Gastrocnemius medialis (tissue), 4 donors: ENCODE measurements around the gene TECPR2. TPM values are rescaled to one million over a fixed set of nuclear protein-coding genes. Genes with fewer than 3 reads are reported as not detected.
A peak's percentile ranks its signal among the peaks of the same experiment; 100 is the strongest.
"Not testable (repeated sequence)": the region's sequence is repeated elsewhere in the genome, so short reads cannot be mapped to it uniquely, and the experiment has no call there.

Source experiments
- ATAC-seq, 2 donors: fragments of 150-250 bp; one replicate each; pipeline ENCODE4 v1.9.1; 2016
- DNase-seq, 2 donors: peaks; one replicate each; pipeline ENCODE4 v3.0.0-alpha.2; 2019
- H3K27ac ChIP-seq, 4 donors: fragments of 200-600 bp; sonication (generic); 1 replicate in 1 of 4; 2 replicates in 3 of 4; pipeline ENCODE4 v1.5.1; 2016 to 2018; ENCODE audit warnings: mild to moderate bottlenecking in 2 of 4, moderate library complexity in 1 of 4
- H3K27me3 ChIP-seq, 3 donors: fragments of 200-600 bp; sonication (generic) in 2 of 3; 1 replicate in 1 of 3; 2 replicates in 2 of 3; pipeline versions ENCODE4 v1.5.1 to v1.6.0; 2016 to 2019; ENCODE audit warnings: mild to moderate bottlenecking in 1 of 3, moderate library complexity in 1 of 3
- H3K36me3 ChIP-seq, 2 donors: fragments of 200-600 bp; sonication (generic) in 1 of 2; one replicate each; pipeline ENCODE4 v1.5.1; 2017 to 2018
- H3K4me1 ChIP-seq, 2 donors: fragments of 200-600 bp; sonication (generic) in 1 of 2; one replicate each; pipeline ENCODE4 v1.5.1; 2016 to 2017; ENCODE audit warnings: mild to moderate bottlenecking in 2 of 2
- H3K4me3 ChIP-seq, 4 donors: fragments of 200-600 bp; sonication (generic) in 3 of 4; 1 replicate in 1 of 4; 2 replicates in 3 of 4; pipeline ENCODE4 v1.5.1; 2016 to 2019; ENCODE audit warnings: mild to moderate bottlenecking in 2 of 4
- H3K9me3 ChIP-seq, 3 donors: fragments of 200-600 bp; sonication (generic) in 2 of 3; 1 replicate in 1 of 3; 2 replicates in 2 of 3; pipeline ENCODE4 v1.5.1; 2016 to 2019
- POLR2A ChIP-seq, 2 donors: fragments of 450-650 bp; IDR thresholded peaks; one replicate each; pipeline ENCODE4 v1.6.1; 2017; ENCODE audit warnings: antibody characterized with exemption in 2 of 2, mild to moderate bottlenecking in 2 of 2, moderate library complexity in 2 of 2
- in situ Hi-C, 4 donors: fragments of 200-750 bp; cut with MboI; loops; one replicate each; pipeline versions ENCODE4 v1.15.0 to v1.8.0; 2017; ENCODE audit warnings: low sequenced_read_pairs in 4 of 4
- intact Hi-C: fragments of 100-400 bp; cut with DNase I; formaldehyde crosslinking; loops from one replicate; pipeline ENCODE4 v1.15.1; 2023; ENCODE audit warnings: low total_unique reads
- total RNA-seq, 4 donors: library from RNA; depleted of rRNA; stranded (reverse); fragments of >200 nt; gene quantifications; one replicate each; pipeline versions ENCODE4 v1.1.0 to v1.2.3, GENCODE V29; 2016
- TF ChIP-seq, protein P1 (sequence below), 5 experiments: fragments of 450-650 bp in 3 of 5; fragments of 200-600 bp in 2 of 5; sonication (generic) in 2 of 5; IDR thresholded peaks in 4 of 5; conservative IDR thresholded peaks in 1 of 5; 1 replicate in 4 of 5; 2 replicates in 1 of 5; pipeline ENCODE4 v1.5.1; 2016 to 2019; ENCODE audit warnings: antibody characterized with exemption in 5 of 5, mild to moderate bottlenecking in 3 of 5, moderate library complexity in 3 of 5

The TECPR2 gene
- total RNA-seq, 4 donors from 2014 or later = 10.0 to 45.0 (median 20.2) TPM

DNA sequence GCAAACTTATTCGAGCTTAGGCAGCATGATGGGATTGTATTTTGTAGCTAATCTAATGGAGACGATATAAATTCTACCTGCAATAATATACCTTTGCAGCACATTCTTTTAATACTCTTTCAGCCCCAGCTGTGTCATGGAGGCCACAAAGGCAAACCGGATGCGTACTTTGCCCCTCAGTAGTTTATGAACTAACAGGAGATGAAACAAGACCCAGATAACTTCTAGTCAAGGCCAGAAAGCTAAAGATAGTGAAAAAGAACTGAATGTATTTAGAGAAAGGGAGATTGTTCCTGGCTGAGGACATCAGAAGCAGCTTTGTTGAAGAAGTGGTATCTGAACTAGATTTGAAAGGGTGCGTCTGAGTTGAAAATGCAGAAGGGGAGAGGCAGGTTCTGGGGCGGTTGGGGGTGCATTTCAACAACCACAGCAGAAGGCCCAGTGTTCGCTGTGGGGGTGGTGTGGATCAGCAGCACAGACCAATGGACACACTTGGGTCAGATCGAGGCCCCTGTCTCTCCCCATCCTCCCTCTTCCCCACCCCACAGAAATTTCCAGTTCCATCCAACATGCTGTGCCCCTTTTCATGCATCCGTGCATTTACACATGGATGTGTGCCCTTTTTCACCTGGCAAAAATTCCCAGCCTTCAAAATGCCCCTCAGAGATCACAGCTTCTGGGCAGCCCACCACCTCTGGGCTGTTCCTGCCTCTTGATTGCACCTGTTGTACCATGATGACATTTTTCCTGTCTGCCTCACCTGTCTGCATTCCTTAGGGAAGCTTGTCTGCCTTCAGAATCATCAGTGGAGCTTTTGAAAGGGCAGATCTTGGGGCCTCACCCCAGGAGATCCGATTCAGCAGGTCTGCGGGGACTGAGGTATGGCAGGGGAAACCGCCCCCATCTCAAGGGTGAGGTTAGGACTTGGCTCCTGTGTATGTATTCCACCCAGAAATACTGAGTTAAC lies 41.0 kb upstream of the TECPR2 start:
- Histone ChIP-seq H3K27ac (peak overlapping the region in 1 of 4 donors; percentile 97), H3K36me3 (peaks cover 0 to 13% of the 10 kb centered on the region in 2 donors), H3K4me1 (peaks cover 29 to 42% of the 10 kb centered on the region in 2 donors), H3K27me3 (no peaks in the 10 kb centered on the region), H3K9me3 (no peaks in the 10 kb centered on the region), H3K4me3 (no peak overlapping the region)
- DNase-seq (no peak), ATAC-seq (no peak)
- no peak for TF ChIP-seq POLR2A (IDR thresholded peaks at IDR 0.05)
- TF ChIP-seq, protein P1, sequence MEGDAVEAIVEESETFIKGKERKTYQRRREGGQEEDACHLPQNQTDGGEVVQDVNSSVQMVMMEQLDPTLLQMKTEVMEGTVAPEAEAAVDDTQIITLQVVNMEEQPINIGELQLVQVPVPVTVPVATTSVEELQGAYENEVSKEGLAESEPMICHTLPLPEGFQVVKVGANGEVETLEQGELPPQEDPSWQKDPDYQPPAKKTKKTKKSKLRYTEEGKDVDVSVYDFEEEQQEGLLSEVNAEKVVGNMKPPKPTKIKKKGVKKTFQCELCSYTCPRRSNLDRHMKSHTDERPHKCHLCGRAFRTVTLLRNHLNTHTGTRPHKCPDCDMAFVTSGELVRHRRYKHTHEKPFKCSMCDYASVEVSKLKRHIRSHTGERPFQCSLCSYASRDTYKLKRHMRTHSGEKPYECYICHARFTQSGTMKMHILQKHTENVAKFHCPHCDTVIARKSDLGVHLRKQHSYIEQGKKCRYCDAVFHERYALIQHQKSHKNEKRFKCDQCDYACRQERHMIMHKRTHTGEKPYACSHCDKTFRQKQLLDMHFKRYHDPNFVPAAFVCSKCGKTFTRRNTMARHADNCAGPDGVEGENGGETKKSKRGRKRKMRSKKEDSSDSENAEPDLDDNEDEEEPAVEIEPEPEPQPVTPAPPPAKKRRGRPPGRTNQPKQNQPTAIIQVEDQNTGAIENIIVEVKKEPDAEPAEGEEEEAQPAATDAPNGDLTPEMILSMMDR (IDR thresholded peaks at IDR 0.05 in 4 of 5, conservative IDR thresholded peaks at IDR 0.05 in 1 of 5) = no peak
- intact Hi-C loops = no loop called here
- in situ Hi-C loops = loop anchor here in 1 of 4 donors (25.0 kb wide), 3 partner anchors 184 to 559 kb away; partner anchors contain the start of genes ANKRD9, PPP2R5C and WDR20

- H3K27ac ChIP-seq = peak overlapping the region; percentile 46 to 71 (median 66)
- peaks cover 25 to 33% of the 10 kb centered on the region in 2 donors for H3K4me1 ChIP-seq
- DNase-seq = peak; percentile 48 to 83
- intact Hi-C loops (no loop called here), in situ Hi-C loops (loop anchor here in 1 of 4 donors (25.0 kb wide), 3 partner anchors 186 to 561 kb away; partner anchors contain the start of genes ANKRD9, PPP2R5C and WDR20)
- H3K4me3 ChIP-seq = no peak overlapping the region
- peaks cover 0 to 13% of the 10 kb centered on the region in 2 donors for H3K36me3 ChIP-seq
- peak; percentile 35 to 38 for ATAC-seq
- H3K9me3 ChIP-seq = no peaks in the 10 kb centered on the region
- no peak for TF ChIP-seq POLR2A (IDR thresholded peaks at IDR 0.05)
- TF ChIP-seq, protein P1 (IDR thresholded peaks at IDR 0.05 in 4 of 5, conservative IDR thresholded peaks at IDR 0.05 in 1 of 5) = peak; percentile 12 to 59 (median 40)
- H3K27me3 ChIP-seq = no peaks in the 10 kb centered on the region
Measured at GRCh38 chr14:102323102-102323501, 39.6 kb upstream of the TECPR2 start.

- H3K9me3 ChIP-seq = no peaks in the 10 kb centered on the region
- DNase-seq (no peak), ATAC-seq (no peak)
- H3K4me1 ChIP-seq = peaks cover 5 to 15% of the 10 kb centered on the region in 2 donors
- H3K27ac ChIP-seq = no peak overlapping the region
- no peak for TF ChIP-seq POLR2A (IDR thresholded peaks at IDR 0.05)
- TF ChIP-seq, protein P1 (IDR thresholded peaks at IDR 0.05 in 4 of 5, conservative IDR thresholded peaks at IDR 0.05 in 1 of 5) = no peak
- H3K4me3 ChIP-seq = no peak overlapping the region
- intact Hi-C loops (no loop called here), in situ Hi-C loops (no loop called here)
- H3K27me3 ChIP-seq = no peaks in the 10 kb centered on the region
- H3K36me3 ChIP-seq = peaks cover 0 to 13% of the 10 kb centered on the region in 2 donors
Measured at GRCh38 chr14:102325791-102326345, 36.9 kb upstream of the TECPR2 start.

- DNase-seq = no peak
- in situ Hi-C loops = no loop called here
- no peaks in the 10 kb centered on the region for H3K27me3 ChIP-seq
- H3K4me3 ChIP-seq = no peak overlapping the region
- intact Hi-C loops = no loop called here
- H3K36me3 ChIP-seq = peaks cover 0 to 13% of the 10 kb centered on the region in 2 donors
- H3K4me1 ChIP-seq = peaks cover 3 to 10% of the 10 kb centered on the region in 2 donors
- TF ChIP-seq, protein P1 (IDR thresholded peaks at IDR 0.05 in 4 of 5, conservative IDR thresholded peaks at IDR 0.05 in 1 of 5) = no peak
- no peak for TF ChIP-seq POLR2A (IDR thresholded peaks at IDR 0.05)
- no peak for ATAC-seq
- no peak overlapping the region for H3K27ac ChIP-seq
- no peaks in the 10 kb centered on the region for H3K9me3 ChIP-seq
Measured at GRCh38 chr14:102326583-102326982, 36.2 kb upstream of the TECPR2 start.

DNA sequence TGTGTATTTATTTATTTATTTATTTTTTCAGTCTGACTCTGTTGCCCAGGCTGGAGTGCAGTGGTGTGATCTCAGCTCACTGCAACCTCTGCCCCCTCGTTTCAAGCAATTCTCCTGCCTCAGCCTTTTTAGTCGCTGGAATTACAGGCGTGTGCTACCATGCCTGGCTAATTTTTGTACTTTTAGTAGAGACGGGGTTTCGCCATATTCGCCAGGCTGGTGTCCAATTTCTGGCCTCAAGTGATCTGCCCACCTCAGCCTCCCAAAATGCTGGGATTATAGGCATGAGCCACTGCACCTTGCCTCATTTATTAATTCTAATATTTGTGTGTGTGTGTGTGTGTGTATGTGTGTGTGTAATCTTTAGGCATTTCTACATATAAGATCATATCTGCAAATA lies 33.4 kb upstream of the TECPR2 start:
- intact Hi-C loops, ATAC-seq: not testable (repeated sequence)
- peaks cover 0 to 23% of the 10 kb centered on the region in 2 donors for H3K36me3 ChIP-seq

More for the DNA sequence above, 33.4 kb upstream of the TECPR2 start:
- in situ Hi-C loops, H3K27me3 ChIP-seq, DNase-seq, H3K9me3 ChIP-seq, H3K27ac ChIP-seq, H3K4me1 ChIP-seq, H3K4me3 ChIP-seq: not testable (repeated sequence)
